Measurements from ENCODE around the gene TNIK.

Gene TNIK

DNA sequence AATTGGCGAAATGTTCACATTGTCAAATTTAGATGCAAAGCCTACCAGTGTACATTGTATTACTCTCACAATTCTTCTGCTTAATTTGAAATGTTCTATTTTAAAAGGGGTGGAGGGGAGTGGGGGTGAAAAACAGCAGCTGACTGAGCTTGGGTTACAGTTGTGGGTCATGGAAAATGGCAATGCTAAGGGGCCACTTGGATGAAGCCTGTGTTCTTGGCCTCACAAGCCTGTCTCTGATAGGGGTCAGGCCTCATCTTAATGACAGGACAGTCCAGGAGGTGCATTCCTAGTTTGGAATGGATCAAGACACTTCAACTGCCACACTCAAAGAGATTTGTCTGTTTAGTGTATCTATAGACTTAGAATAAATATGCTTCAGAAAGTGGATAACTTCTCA is 158.2 kb downstream of the TNIK start:
- Histone ChIP-seq H3K9ac (ENCODE audit: insufficient read length, low read depth) (no peak overlapping the region), H3K36me3 (ENCODE audit: insufficient read depth, insufficient read length, low read length) (no peaks in the 10 kb centered on the region), H3K4me1 (ENCODE audit: insufficient read depth, insufficient read length) (no peaks in the 10 kb centered on the region), H3K9me3 (ENCODE audit: insufficient read depth, low read length) (no peaks in the 10 kb centered on the region), H3K4me3 (ENCODE audit: insufficient read length, low read depth) (no peak overlapping the region), H3K27me3 (ENCODE audit: insufficient read depth, insufficient read length) (no peaks in the 10 kb centered on the region)
- no peak for DNase-seq (ENCODE audit: low read depth, low spot score)
- TF ChIP-seq SUZ12 (IDR thresholded peaks at IDR 0.05; ENCODE audit: extremely low read depth, insufficient read depth, insufficient read length) (no peak), ZNF274 (IDR thresholded peaks at IDR 0.05; ENCODE audit: low read depth, low read length) (no peak), YY1 (IDR thresholded peaks at IDR 0.05; ENCODE audit: insufficient read depth, insufficient read length) (no peak)

DNA sequence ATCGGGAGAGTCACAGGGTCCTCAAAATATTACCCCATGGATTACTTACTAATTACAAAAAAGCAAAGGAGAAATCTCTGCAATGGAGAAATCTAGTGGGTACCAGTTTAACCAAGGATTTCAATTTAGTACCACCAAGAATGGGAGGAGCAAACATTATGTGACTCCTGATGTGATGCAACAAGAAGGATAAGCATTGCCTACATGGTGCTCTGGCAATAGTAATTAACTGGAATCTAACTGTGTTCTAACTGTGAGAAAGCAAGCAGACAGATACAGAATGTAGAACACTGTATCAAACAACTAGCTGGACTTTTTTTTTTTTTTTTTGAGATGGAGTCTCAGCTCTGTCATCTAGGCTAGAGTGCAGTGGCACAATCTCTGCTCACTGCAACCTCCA is 159.2 kb downstream of the TNIK start:
- H3K9ac ChIP-seq (ENCODE audit: insufficient read length, low read depth) = no peak overlapping the region
- no peak overlapping the region for H3K4me3 ChIP-seq (ENCODE audit: insufficient read length, low read depth)
- no peaks in the 10 kb centered on the region for H3K9me3 ChIP-seq (ENCODE audit: insufficient read depth, low read length)
- no peaks in the 10 kb centered on the region for H3K36me3 ChIP-seq (ENCODE audit: insufficient read depth, insufficient read length, low read length)
- no peak for DNase-seq (ENCODE audit: low read depth, low spot score)
- no peaks in the 10 kb centered on the region for H3K4me1 ChIP-seq (ENCODE audit: insufficient read depth, insufficient read length)
- TF ChIP-seq ZNF274 (IDR thresholded peaks at IDR 0.05; ENCODE audit: low read depth, low read length) (no peak), YY1 (IDR thresholded peaks at IDR 0.05; ENCODE audit: insufficient read depth, insufficient read length) (no peak), SUZ12 (IDR thresholded peaks at IDR 0.05; ENCODE audit: extremely low read depth, insufficient read depth, insufficient read length) (no peak)
- no peaks in the 10 kb centered on the region for H3K27me3 ChIP-seq (ENCODE audit: insufficient read depth, insufficient read length)

DNA sequence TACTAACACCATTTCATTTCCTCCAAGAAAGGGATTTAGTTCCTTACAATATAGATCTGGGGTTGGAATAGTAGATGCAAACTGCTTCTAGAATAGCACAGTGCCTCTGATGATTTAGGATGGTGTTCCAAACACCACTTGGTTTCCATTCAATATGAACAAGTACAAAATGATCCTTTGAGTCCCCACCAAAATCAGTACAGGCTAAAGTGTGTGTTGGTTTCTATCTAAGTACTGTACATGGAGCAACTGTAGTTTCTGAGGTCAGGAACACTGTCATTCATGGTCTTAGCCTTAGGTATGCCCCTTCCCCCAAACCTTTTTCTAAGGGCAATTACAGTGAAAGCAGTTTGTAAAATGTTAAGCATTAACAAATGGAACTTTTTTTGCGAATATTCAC is 162.3 kb downstream of the TNIK start:
- Histone ChIP-seq H3K9ac (ENCODE audit: insufficient read length, low read depth) (no peak overlapping the region), H3K36me3 (ENCODE audit: insufficient read depth, insufficient read length, low read length) (no peaks in the 10 kb centered on the region), H3K4me1 (ENCODE audit: insufficient read depth, insufficient read length) (no peaks in the 10 kb centered on the region), H3K27me3 (ENCODE audit: insufficient read depth, insufficient read length) (no peaks in the 10 kb centered on the region), H3K4me3 (ENCODE audit: insufficient read length, low read depth) (no peak overlapping the region), H3K9me3 (ENCODE audit: insufficient read depth, low read length) (no peaks in the 10 kb centered on the region)
- TF ChIP-seq ZNF274 (IDR thresholded peaks at IDR 0.05; ENCODE audit: low read depth, low read length) = no peak
- no peak for TF ChIP-seq SUZ12 (IDR thresholded peaks at IDR 0.05; ENCODE audit: extremely low read depth, insufficient read depth, insufficient read length)
- TF ChIP-seq YY1 (IDR thresholded peaks at IDR 0.05; ENCODE audit: insufficient read depth, insufficient read length) = no peak
- no peak for DNase-seq (ENCODE audit: low read depth, low spot score)

- no peak for TF ChIP-seq YY1 (IDR thresholded peaks at IDR 0.05; ENCODE audit: insufficient read depth, insufficient read length)
- TF ChIP-seq ZNF274 (IDR thresholded peaks at IDR 0.05; ENCODE audit: low read depth, low read length) = no peak
- TF ChIP-seq SUZ12 (IDR thresholded peaks at IDR 0.05; ENCODE audit: extremely low read depth, insufficient read depth, insufficient read length) = no peak
- H3K36me3 ChIP-seq (ENCODE audit: insufficient read depth, insufficient read length, low read length) = no peaks in the 10 kb centered on the region
- H3K27me3 ChIP-seq (ENCODE audit: insufficient read depth, insufficient read length) = no peaks in the 10 kb centered on the region
- H3K4me3 ChIP-seq (ENCODE audit: insufficient read length, low read depth) = no peak overlapping the region
- no peak overlapping the region for H3K9ac ChIP-seq (ENCODE audit: insufficient read length, low read depth)
- H3K4me1 ChIP-seq (ENCODE audit: insufficient read depth, insufficient read length) = no peaks in the 10 kb centered on the region
- DNase-seq (ENCODE audit: low read depth, low spot score) = no peak
- no peaks in the 10 kb centered on the region for H3K9me3 ChIP-seq (ENCODE audit: insufficient read depth, low read length)
Measured at GRCh38 chr3:171297207-171297606, 163.0 kb downstream of the TNIK start.

DNA sequence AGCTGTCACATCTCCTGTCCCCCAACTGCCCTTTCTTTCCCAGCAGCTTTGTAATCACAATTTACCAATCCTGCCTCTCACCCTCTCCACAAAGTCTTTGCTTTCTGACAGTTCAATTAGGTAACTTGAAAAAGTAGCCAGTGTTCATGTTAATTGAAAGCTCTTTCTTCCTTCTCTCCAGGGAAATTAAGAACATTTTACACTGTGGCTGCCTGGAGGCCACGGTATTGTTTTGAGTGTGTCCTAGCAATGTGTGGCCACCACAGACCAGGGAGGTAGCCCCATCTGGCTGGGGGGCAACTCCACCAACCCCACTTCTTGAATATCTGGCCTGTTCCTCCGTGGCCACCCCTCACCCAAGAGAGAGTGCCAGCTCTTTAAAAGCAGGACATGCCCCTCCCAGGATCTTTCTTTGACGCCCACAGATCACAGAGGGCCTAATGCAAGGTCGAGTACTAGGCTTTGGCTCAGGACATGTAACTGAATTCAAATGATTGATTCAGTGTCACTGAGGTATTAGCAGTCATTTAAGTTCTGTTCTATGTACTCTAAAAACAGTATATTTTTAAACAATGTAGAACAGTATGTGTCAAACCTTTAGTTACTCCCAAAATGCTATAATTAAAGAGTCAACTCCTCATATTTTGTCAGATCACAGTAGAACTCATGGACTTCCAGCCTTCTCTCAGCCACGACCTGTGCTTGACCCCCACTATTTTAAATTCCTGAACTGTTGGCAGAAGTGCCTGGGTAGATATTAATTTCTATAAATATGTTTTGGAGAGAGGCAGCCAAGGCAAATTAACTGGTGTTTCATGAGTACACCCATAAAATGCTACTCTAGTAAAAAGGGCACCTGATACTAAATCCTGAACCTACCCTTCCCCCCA is 164.5 kb downstream of the TNIK start:
- H3K4me3 ChIP-seq (ENCODE audit: insufficient read length, low read depth) = no peak overlapping the region
- no peak overlapping the region for H3K9ac ChIP-seq (ENCODE audit: insufficient read length, low read depth)
- DNase-seq (ENCODE audit: low read depth, low spot score) = no peak
- no peaks in the 10 kb centered on the region for H3K4me1 ChIP-seq (ENCODE audit: insufficient read depth, insufficient read length)
- TF ChIP-seq ZNF274 (IDR thresholded peaks at IDR 0.05; ENCODE audit: low read depth, low read length) (no peak), YY1 (IDR thresholded peaks at IDR 0.05; ENCODE audit: insufficient read depth, insufficient read length) (no peak), SUZ12 (IDR thresholded peaks at IDR 0.05; ENCODE audit: extremely low read depth, insufficient read depth, insufficient read length) (no peak)
- H3K27me3 ChIP-seq (ENCODE audit: insufficient read depth, insufficient read length) = no peaks in the 10 kb centered on the region
- H3K9me3 ChIP-seq (ENCODE audit: insufficient read depth, low read length) = no peaks in the 10 kb centered on the region
- H3K36me3 ChIP-seq (ENCODE audit: insufficient read depth, insufficient read length, low read length) = no peaks in the 10 kb centered on the region

DNA sequence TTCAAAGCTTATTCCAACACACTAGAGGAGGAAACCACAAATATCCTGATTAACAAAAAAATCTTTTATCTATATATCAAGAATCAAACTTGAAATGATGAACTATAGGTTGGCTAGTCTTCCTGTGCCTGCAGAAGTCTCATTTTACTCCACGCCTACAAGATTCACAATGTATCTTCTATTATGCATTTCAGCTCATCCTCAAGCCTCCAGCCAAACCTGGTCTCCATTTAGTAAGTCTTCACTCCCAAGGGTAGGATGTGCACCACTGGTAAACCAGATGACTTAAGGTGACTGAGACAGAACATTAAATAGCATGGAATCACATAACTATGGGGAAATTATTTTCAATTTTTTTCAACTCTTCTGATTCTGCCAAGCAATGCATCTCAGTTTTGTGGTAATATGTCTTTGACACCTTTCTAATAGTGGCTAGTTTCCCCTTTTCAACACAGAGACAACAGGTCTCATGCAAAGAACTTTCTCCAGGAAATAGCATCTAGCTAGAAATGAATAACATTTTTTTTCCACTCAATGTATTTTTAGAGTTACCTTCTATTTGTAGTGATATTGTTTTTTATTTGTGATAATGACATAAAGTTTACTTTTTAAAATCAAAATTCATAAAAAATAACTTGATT is 166.9 kb downstream of the TNIK start:
- DNase-seq (ENCODE audit: low read depth, low spot score) = no peak
- Histone ChIP-seq H3K4me1 (ENCODE audit: insufficient read depth, insufficient read length) (no peaks in the 10 kb centered on the region), H3K27me3 (ENCODE audit: insufficient read depth, insufficient read length) (no peaks in the 10 kb centered on the region), H3K36me3 (ENCODE audit: insufficient read depth, insufficient read length, low read length) (no peaks in the 10 kb centered on the region), H3K9ac (ENCODE audit: insufficient read length, low read depth) (no peak overlapping the region), H3K9me3 (ENCODE audit: insufficient read depth, low read length) (no peaks in the 10 kb centered on the region), H3K4me3 (ENCODE audit: insufficient read length, low read depth) (no peak overlapping the region)
- TF ChIP-seq SUZ12 (IDR thresholded peaks at IDR 0.05; ENCODE audit: extremely low read depth, insufficient read depth, insufficient read length) (no peak), ZNF274 (IDR thresholded peaks at IDR 0.05; ENCODE audit: low read depth, low read length) (no peak), YY1 (IDR thresholded peaks at IDR 0.05; ENCODE audit: insufficient read depth, insufficient read length) (no peak)

- DNase-seq (ENCODE audit: low read depth, low spot score) = no peak
- H3K4me3 ChIP-seq (ENCODE audit: insufficient read length, low read depth) = no peak overlapping the region
- TF ChIP-seq SUZ12 (IDR thresholded peaks at IDR 0.05; ENCODE audit: extremely low read depth, insufficient read depth, insufficient read length) (no peak), YY1 (IDR thresholded peaks at IDR 0.05; ENCODE audit: insufficient read depth, insufficient read length) (no peak), ZNF274 (IDR thresholded peaks at IDR 0.05; ENCODE audit: low read depth, low read length) (no peak)
- no peak overlapping the region for H3K9ac ChIP-seq (ENCODE audit: insufficient read length, low read depth)
- H3K36me3 ChIP-seq (ENCODE audit: insufficient read depth, insufficient read length, low read length) = no peaks in the 10 kb centered on the region
- no peaks in the 10 kb centered on the region for H3K9me3 ChIP-seq (ENCODE audit: insufficient read depth, low read length)
- no peaks in the 10 kb centered on the region for H3K27me3 ChIP-seq (ENCODE audit: insufficient read depth, insufficient read length)
- no peaks in the 10 kb centered on the region for H3K4me1 ChIP-seq (ENCODE audit: insufficient read depth, insufficient read length)
Measured at GRCh38 chr3:171290680-171291079, 169.5 kb downstream of the TNIK start.
